Non-pigmented ciliary epithelial cell (primary cell): ENCODE data around the gene SDF4.

Experiments used
- DNase-seq: peaks from one replicate; pipeline ENCODE4 v3.0.0-alpha.2; 2010; ENCODE audit warnings: low read depth

The SDF4 gene

DNA sequence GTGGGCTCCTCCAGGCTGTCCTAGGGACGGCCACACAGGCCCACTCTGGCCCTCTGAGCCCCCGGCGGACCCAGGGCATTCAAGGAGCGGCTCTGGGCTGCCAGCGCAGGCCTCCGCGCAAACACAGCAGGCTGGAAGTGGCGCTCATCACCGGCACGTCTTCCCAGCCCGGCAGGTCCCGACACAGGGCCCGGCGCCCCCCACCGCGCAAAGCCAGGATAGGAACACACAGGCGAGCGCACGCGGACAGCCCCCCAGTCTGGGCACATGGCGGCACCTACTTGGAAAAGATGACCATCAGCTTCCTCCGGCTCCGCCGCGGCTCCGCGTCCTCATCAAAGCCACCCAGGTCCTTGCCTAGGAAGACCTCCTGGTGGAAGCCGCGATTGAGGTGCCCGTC lies 3.6 kb downstream of the SDF4 start:
- DNase-seq = no peak

DNA sequence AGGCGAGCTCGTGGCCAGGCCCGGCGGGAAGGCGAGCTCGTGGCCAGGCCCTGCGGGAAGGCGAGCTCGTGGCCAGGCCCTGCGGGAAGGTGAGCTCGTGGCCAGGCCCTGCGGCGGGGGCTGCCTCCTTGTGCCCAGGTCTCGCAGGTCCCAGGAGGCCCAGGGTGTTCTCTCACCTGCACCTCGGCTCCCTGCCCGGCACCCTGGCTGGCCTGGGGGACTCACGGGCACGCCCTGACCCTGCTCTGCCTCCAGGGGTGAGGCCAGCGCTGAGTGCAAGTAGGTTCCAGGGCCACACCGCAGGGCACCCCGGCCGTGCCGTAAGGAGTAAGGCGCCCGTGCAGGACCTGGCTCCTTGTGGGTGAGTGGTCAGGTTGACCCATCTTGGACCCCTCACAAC lies 4.4 kb downstream of the SDF4 start:
- no peak for DNase-seq

DNA sequence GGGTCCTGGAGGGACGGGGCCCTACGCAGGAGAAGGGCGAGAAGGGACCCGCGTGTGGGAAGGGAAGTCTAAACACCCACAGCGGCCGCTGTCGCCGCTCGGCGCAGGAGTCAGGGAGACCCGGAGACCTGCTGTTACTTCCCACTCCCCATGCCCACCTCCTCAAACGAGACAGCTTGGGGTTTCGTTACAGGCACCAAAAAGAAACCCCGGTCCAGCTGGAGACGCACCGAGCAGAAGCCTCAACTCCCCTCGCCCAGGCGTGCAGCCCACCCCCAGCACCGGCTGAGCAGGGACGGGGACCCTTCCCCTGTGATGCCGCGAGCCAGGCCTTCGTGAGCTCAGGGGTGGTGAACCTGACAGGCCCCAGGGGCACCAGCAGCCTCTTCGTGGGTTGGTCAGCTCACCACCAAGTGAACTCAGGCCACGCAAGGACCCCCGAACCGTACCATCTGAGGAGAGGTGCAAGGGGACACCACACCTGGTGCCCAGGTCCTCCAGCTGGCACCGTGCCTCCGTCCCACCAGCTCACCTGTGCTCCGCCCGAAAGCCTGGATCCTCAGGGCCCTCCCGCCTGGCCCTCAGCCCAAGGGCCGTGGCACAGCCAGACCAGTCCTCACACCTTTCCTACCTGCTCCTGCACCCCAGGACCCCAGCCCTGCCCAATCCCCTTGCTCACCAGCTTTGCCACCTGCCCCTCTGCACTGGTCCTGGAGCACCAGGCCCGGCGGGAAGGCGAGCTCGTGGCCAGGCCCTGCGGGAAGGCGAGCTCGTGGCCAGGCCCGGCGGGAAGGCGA lies 5.0 kb downstream of the SDF4 start:
- no peak for DNase-seq

- no peak for DNase-seq
Observed at GRCh38 chr1:1225913-1226312, 5.9 kb downstream of the SDF4 start.

DNA sequence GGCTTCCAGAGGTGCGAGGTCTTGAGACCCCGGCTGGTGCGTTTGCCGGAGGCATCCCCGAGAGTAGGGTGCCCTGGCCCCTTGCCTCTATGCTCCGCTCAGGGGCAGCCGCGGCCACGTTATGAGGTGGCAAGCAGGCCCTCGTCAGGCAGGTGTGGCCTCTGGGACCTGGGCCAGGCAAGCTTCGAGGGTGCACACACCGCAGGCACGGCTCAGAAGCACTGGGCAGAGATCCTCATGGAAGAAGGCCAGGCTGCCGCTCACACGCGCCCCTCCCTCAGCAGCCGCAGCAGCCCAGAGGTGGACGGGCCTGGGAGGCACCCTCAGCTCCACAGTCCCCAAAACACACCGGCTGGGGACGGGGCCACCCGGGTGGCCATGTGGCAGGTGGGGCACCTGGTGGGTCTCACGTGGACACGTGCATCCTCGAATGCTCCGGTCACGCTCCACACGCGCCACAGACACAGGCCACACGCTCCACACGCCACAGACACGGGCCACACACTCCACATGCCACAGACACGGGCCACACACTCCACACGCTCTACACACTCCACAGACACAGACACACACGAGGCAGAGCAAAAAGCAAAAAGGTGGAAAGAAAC lies 6.5 kb downstream of the SDF4 start:
- DNase-seq = no peak

DNA sequence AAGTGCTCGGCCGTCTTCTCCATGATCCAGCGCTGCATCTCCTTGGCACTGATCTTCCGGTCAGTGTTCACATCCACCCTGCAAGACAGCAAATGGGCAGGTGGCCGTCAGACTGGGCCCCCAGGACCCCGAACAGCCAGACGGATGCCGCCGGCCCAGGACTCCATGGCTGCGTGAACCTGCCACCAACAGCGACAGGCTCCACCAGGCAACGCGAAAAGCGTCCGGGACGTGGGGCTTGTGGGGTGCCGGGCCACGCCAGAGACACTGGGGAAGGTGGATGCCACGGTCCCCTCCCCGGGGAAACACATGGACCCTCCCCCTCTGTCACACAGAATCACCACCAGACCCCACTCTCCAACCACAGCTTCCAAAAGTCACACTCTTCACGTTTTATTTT lies 7.9 kb downstream of the SDF4 start:
- DNase-seq = no peak

DNA sequence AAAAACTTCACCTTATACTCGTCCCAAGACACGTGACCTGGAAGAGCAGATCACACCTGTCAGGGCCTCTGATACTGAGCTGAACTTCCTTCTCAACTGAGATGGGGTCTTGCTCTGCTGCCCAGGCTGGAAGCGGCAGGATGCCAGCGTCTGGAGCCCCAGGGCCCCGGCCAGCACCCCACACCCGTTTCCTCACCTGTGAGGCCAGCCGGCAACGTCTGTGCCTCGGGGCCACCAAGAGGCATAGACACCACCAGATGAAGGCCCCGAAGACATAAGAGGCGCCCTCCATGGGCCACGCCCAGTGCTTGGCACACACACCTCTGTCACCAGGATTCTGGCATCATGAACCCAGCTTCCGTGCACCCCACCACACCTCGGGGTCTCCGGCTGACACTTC lies 8.5 kb downstream of the SDF4 start:
- DNase-seq = no peak

GRCh38 chr1:1222575-1223225 lies 9.1 kb downstream of the SDF4 start:
- DNase-seq = no peak

GRCh38 chr1:1221887-1222574 lies 9.8 kb downstream of the SDF4 start:
- DNase-seq = no peak

GRCh38 chr1:1220197-1220596 lies 11.6 kb downstream of the SDF4 start:
- DNase-seq = no peak

DNA sequence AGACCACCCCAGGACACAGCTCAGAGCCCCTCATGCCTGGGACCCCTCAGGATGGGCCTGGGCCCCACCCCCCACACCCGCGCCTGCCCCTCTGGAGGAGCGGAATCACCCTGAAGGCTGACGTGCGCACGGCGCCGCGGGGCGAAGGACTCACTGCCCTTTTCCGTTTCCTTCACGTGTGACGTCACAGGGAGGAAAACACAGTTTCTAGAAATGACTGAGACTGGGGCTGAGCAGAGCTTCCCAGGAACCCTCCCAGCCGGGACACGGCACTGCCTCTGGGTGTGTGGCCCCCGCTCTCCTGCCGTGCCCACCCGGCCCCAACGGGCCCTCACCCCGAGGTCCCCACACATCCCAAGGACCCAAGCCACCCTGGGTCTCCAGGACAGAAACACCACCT lies 12.5 kb downstream of the SDF4 start:
- DNase-seq = no peak

GRCh38 chr1:1218524-1219200 lies 13.1 kb downstream of the SDF4 start:
- no peak for DNase-seq

DNA sequence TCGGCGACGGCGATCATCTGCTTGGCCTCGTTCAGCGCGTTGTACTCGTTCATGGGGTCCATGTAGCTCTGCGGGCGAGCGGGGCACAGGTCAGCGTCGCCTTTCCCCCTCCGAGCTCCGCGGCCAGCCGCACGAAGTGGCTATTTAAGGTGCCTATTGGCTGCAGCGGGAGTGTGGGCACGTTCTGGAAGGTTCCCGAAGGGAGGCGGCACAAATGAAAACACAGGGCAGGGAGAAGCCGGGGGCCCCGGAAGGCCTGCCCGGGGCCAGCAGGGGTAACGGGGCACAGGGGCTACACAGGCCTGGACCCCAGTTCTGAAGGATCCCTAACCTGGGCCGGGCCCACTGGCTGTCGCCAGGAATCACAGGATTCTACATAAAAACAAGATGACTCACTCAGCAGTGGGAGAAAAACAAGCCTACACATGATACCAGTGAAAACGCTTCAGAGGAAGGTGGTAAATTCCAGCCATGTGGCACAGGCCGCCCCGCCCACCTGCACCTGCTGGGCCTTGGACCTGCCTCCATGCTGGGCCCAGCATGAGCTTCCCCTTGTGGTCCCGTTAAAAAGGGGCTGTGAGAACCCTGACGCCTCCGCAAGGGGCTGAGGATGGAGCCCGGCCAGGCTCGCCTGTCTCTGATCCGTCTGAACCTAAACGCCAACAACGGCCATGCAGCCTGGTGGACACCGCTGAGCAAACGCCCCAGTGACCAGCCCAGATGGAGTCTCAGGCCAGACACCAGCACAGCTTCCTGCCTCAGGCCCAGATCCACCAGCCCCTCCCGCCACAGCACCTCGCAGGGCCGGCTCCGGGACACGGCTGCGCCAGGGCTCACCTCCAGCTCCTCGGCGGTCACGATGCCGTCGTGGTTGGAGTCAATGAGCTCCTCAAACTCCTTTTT lies 13.9 kb downstream of the SDF4 start:
- DNase-seq = no peak

GRCh38 chr1:1216770-1217620 lies 14.8 kb downstream of the SDF4 start:
- DNase-seq = no peak

DNA sequence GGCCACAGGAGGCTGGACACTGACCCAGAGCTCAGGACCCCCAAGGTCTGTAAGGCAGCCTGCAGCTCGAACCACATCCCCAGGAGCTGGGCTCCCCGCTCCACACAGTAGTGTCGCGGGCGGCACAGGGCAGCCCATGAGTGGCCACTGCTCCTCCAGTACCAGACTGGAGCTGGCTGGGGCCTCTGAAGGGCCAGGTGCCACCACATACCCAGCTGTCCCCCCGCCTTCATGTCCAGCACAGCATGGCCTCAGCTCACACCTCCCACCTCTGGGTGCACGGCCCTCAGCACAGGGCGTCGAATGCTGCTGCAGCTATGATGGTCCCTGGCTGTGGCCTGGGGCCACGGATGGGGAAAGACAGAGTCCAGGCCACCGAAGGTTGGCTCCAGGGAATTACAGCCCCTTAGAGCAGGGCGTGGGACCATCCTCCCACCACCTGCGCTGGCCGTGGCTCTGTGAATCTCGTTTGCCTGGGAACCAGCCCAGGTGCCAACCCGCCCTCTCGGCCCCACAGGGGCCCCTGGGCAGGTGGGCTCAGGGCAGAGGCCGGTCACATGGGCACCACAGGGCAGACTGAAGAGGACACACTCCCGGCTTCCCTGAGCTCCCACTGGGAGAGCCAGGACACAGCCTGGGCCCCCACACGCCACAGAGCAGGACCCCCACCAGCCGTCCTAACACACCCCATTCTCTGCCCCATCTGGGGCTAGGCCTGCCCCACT lies 15.8 kb downstream of the SDF4 start:
- DNase-seq = no peak

DNA sequence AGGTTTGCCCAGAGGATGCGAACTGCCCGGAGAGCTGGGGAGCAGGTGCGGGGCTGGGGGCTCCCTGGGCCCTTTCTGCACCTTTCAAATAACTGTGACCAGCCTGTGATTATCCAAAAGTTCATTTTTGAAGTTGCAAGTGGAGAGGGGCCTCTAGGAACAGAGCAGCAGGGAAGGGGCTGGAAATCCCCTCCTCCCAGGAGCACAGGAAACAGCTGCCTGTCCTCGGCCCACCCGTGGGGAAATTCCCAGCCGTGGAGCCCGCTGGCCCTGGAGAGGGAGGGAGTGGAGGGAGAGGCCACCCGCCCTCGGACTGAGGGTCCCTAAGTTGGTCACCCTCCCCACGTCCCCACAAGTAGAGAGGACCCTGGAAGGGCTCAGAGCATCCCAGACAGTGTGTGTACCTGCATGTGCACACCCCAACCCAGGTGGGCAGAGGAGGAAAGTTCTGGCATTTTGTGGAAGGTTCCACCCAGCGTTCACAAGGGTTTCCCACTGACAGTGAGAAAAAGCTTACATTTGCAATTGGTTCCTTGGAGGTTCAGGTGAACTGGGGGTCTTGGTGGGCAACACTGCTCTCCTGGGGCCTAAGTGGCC lies 16.6 kb downstream of the SDF4 start:
- no peak for DNase-seq

- no peak for DNase-seq
Observed at GRCh38 chr1:1213345-1214265, 18.2 kb downstream of the SDF4 start, which contains the start of gene TNFRSF4. Gene TNFRSF4 (minus strand): TSS chr1:1214153. CDS start chr1:1214127, 26 bp downstream.

- no peak for DNase-seq
Observed at GRCh38 chr1:1212780-1213344, 18.9 kb downstream of the SDF4 start.
